Glutamatergic neuron (in vitro differentiated cells): ENCODE results near the gene SLITRK6. TPM values are rescaled to one million over a fixed set of nuclear protein-coding genes. Genes with fewer than 3 reads are reported as not detected.

Source experiments
- DNase-seq: peaks from one replicate; pipeline ENCODE4 v3.0.0; 2022
- H3K27ac Mint-ChIP-seq: one replicate; pipeline ENCODE4 v1.8.0; 2020; ENCODE audit warnings: mild to moderate bottlenecking, mixed read lengths, inconsistent platforms; ENCODE audit not compliant: unreplicated experiment
- H3K27me3 Mint-ChIP-seq: one replicate; pipeline ENCODE4 v1.8.0; 2020; ENCODE audit warnings: mild to moderate bottlenecking, moderate library complexity, mixed read lengths, inconsistent platforms; ENCODE audit not compliant: unreplicated experiment
- H3K36me3 Mint-ChIP-seq: one replicate; pipeline ENCODE4 v1.8.0; 2020; ENCODE audit warnings: mild to moderate bottlenecking, mixed read lengths, inconsistent platforms; ENCODE audit not compliant: unreplicated experiment
- H3K4me1 Mint-ChIP-seq: one replicate; pipeline ENCODE4 v1.8.0; 2020; ENCODE audit warnings: mild to moderate bottlenecking, low read depth, mixed read lengths, inconsistent platforms; ENCODE audit not compliant: unreplicated experiment
- H3K4me3 Mint-ChIP-seq: one replicate; pipeline ENCODE4 v1.8.0; 2020; ENCODE audit warnings: mild to moderate bottlenecking, mixed read lengths, inconsistent platforms; ENCODE audit not compliant: unreplicated experiment
- H3K9me3 Mint-ChIP-seq: one replicate; pipeline ENCODE4 v1.8.0; 2020; ENCODE audit warnings: mild to moderate bottlenecking, moderate library complexity, mixed read lengths, inconsistent platforms; ENCODE audit not compliant: unreplicated experiment
- CTCF ChIP-seq: fragments of 200-600 bp; sonication (generic); IDR thresholded peaks from one replicate; pipeline ENCODE4 v1.5.0; 2021; ENCODE audit not compliant: partially characterized antibody, unreplicated experiment
- total RNA-seq: library from RNA; stranded (reverse); fragmentation: NEBNext Ultra II Directional; extraction: Animal tissue kit (Norgen Biotek cat#: 25700); gene quantifications from one replicate; pipeline ENCODE4 v1.2.1, GENCODE V29; 2021; ENCODE audit not compliant: unreplicated experiment

The SLITRK6 gene
- total RNA-seq, 1 donor from 2014 or later: 0.10 TPM

GRCh38 chr13:85825454-85825853 lies 26.2 kb upstream of the SLITRK6 start:
- H3K9me3 Mint-ChIP-seq: no peaks in the 10 kb centered on the region
- no peak for DNase-seq
- TF ChIP-seq CTCF: no peak
- no peaks in the 10 kb centered on the region for H3K4me1 Mint-ChIP-seq
- no peaks in the 10 kb centered on the region for H3K27me3 Mint-ChIP-seq
- no peak overlapping the region for H3K4me3 Mint-ChIP-seq
- H3K36me3 Mint-ChIP-seq: no peaks in the 10 kb centered on the region
- no peak overlapping the region for H3K27ac Mint-ChIP-seq

- Mint-ChIP-seq H3K27me3 (no peaks in the 10 kb centered on the region), H3K36me3 (no peaks in the 10 kb centered on the region), H3K9me3 (no peaks in the 10 kb centered on the region), H3K4me1 (no peaks in the 10 kb centered on the region), H3K4me3 (no peak overlapping the region), H3K27ac (no peak overlapping the region)
- no peak for DNase-seq
- no peak for TF ChIP-seq CTCF
Observed at GRCh38 chr13:85823832-85824231, 24.6 kb upstream of the SLITRK6 start.

- DNase-seq: no peak
- H3K27me3 Mint-ChIP-seq: no peaks in the 10 kb centered on the region
- no peaks in the 10 kb centered on the region for H3K36me3 Mint-ChIP-seq
- no peak overlapping the region for H3K27ac Mint-ChIP-seq
- no peak for TF ChIP-seq CTCF
- no peak overlapping the region for H3K4me3 Mint-ChIP-seq
- H3K4me1 Mint-ChIP-seq: no peaks in the 10 kb centered on the region
- no peaks in the 10 kb centered on the region for H3K9me3 Mint-ChIP-seq
Observed at GRCh38 chr13:85819513-85819912, 20.3 kb upstream of the SLITRK6 start.

GRCh38 chr13:85816413-85816812 lies 17.2 kb upstream of the SLITRK6 start:
- no peak for DNase-seq
- H3K4me1 Mint-ChIP-seq: peaks cover 2% of the 10 kb centered on the region

GRCh38 chr13:85812282-85812681 lies 13.1 kb upstream of the SLITRK6 start:
- H3K4me3 Mint-ChIP-seq: no peak overlapping the region
- no peak overlapping the region for H3K27ac Mint-ChIP-seq
- H3K4me1 Mint-ChIP-seq: peaks cover 2% of the 10 kb centered on the region
- no peaks in the 10 kb centered on the region for H3K9me3 Mint-ChIP-seq
- no peak for TF ChIP-seq CTCF
- H3K36me3 Mint-ChIP-seq: no peaks in the 10 kb centered on the region
- peaks cover 3% of the 10 kb centered on the region for H3K27me3 Mint-ChIP-seq
- no peak for DNase-seq

More at GRCh38 chr13:85816413-85816812, 17.2 kb upstream of the SLITRK6 start:
- Mint-ChIP-seq H3K27ac (no peak overlapping the region), H3K4me3 (no peak overlapping the region), H3K36me3 (no peaks in the 10 kb centered on the region), H3K27me3 (peaks cover 3% of the 10 kb centered on the region), H3K9me3 (no peaks in the 10 kb centered on the region)
- TF ChIP-seq CTCF: no peak
